Neural cell (in vitro differentiated cells): ENCODE results near the gene TRIM2.

Experiments
- CTCF ChIP-seq: fragments of 450-650 bp; IDR thresholded peaks from 2 replicates; pipeline ENCODE4 v1.5.1; 2014; ENCODE audit warnings: antibody characterized with exemption, mild to moderate bottlenecking, moderate library complexity; ENCODE audit not compliant: poor library complexity, severe bottlenecking
- EP300 ChIP-seq: fragments of 450-650 bp; conservative IDR thresholded peaks from 2 replicates; pipeline ENCODE4 v1.6.1; 2014; ENCODE audit warnings: antibody characterized with exemption, mild to moderate bottlenecking, moderate library complexity; ENCODE audit not compliant: poor library complexity, severe bottlenecking
- EZH2 ChIP-seq: fragments of 200-600, 300-800 bp; shearing (Covaris generic), sonication (generic); IDR thresholded peaks from 2 replicates; pipeline ENCODE4 v1.6.1; 2014; ENCODE audit warnings: antibody characterized with exemption, low read length, borderline replicate concordance, mild to moderate bottlenecking; ENCODE audit not compliant: insufficient read depth, poor library complexity, severe bottlenecking
- POLR2AphosphoS5 ChIP-seq: IDR thresholded peaks from 2 replicates; pipeline ENCODE4 v1.6.1; 2012
- RAD21 ChIP-seq: fragments of 450-650 bp; conservative IDR thresholded peaks from 2 replicates; pipeline ENCODE4 v1.6.1; 2014; ENCODE audit warnings: antibody characterized with exemption, mild to moderate bottlenecking, moderate library complexity
- SMC3 ChIP-seq: fragments of 450-650 bp; conservative IDR thresholded peaks from 2 replicates; pipeline ENCODE4 v1.6.1; 2014; ENCODE audit warnings: antibody characterized with exemption, mild to moderate bottlenecking, moderate library complexity; ENCODE audit not compliant: poor library complexity
- TAF1 ChIP-seq: IDR thresholded peaks from 2 replicates; pipeline ENCODE4 v1.6.1; 2012; ENCODE audit warnings: low read depth
- TF ChIP-seq, protein P1 (sequence below): IDR thresholded peaks from 2 replicates; pipeline ENCODE4 v1.6.1; 2012; ENCODE audit warnings: borderline replicate concordance

GRCh38 chr4:153244969-153245368 lies 40.7 kb downstream of the TRIM2 start:
- TF ChIP-seq POLR2AphosphoS5: no peak
- no peak for TF ChIP-seq CTCF
- TF ChIP-seq TAF1: no peak
- no peak for TF ChIP-seq EP300
- TF ChIP-seq, protein P1, sequence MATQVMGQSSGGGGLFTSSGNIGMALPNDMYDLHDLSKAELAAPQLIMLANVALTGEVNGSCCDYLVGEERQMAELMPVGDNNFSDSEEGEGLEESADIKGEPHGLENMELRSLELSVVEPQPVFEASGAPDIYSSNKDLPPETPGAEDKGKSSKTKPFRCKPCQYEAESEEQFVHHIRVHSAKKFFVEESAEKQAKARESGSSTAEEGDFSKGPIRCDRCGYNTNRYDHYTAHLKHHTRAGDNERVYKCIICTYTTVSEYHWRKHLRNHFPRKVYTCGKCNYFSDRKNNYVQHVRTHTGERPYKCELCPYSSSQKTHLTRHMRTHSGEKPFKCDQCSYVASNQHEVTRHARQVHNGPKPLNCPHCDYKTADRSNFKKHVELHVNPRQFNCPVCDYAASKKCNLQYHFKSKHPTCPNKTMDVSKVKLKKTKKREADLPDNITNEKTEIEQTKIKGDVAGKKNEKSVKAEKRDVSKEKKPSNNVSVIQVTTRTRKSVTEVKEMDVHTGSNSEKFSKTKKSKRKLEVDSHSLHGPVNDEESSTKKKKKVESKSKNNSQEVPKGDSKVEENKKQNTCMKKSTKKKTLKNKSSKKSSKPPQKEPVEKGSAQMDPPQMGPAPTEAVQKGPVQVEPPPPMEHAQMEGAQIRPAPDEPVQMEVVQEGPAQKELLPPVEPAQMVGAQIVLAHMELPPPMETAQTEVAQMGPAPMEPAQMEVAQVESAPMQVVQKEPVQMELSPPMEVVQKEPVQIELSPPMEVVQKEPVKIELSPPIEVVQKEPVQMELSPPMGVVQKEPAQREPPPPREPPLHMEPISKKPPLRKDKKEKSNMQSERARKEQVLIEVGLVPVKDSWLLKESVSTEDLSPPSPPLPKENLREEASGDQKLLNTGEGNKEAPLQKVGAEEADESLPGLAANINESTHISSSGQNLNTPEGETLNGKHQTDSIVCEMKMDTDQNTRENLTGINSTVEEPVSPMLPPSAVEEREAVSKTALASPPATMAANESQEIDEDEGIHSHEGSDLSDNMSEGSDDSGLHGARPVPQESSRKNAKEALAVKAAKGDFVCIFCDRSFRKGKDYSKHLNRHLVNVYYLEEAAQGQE: no peak
- TF ChIP-seq EZH2: no peak
- no peak for TF ChIP-seq RAD21
- no peak for TF ChIP-seq SMC3
